Mesendoderm (in vitro differentiated cells): ENCODE measurements around the gene ADORA1.

Source experiments
- DNase-seq: peaks from one replicate; pipeline ENCODE4 v3.0.0; 2013
- H2AK5ac ChIP-seq: 2 replicates; pipeline ENCODE4 v1.6.1; 2013; ENCODE audit warnings: low read length, inconsistent platforms
- H2BK120ac ChIP-seq: 2 replicates; pipeline ENCODE4 v1.6.1; 2013; ENCODE audit warnings: low read depth, mild to moderate bottlenecking, low read length, moderate library complexity, mixed read lengths
- H2BK15ac ChIP-seq: replicated peaks from 2 replicates; pipeline ENCODE4 v1.6.1; 2013; ENCODE audit warnings: low read depth, mild to moderate bottlenecking, moderate library complexity
- H2BK5ac ChIP-seq: 2 replicates; pipeline ENCODE4 v1.6.1; 2013; ENCODE audit warnings: low read length, inconsistent platforms
- H3K18ac ChIP-seq: 2 replicates; pipeline ENCODE4 v1.6.1; 2013; ENCODE audit warnings: mild to moderate bottlenecking, low read length, mixed read lengths
- H3K23ac ChIP-seq: one replicate; pipeline ENCODE4 v1.6.1; 2013; ENCODE audit warnings: low read length
- H3K27ac ChIP-seq: 2 replicates; pipeline ENCODE4 v1.5.1; 2013; ENCODE audit warnings: low read depth, mild to moderate bottlenecking, inconsistent platforms, low read length, moderate library complexity
- H3K27me3 ChIP-seq: 2 replicates; pipeline ENCODE4 v1.6.1; 2013; ENCODE audit warnings: low read length, control low read depth, mild to moderate bottlenecking, inconsistent platforms; ENCODE audit not compliant: insufficient read depth, poor library complexity
- H3K36me3 ChIP-seq: 2 replicates; pipeline ENCODE4 v1.6.1; 2013; ENCODE audit warnings: low read length, inconsistent platforms; ENCODE audit not compliant: control insufficient read depth, insufficient read depth
- H3K4ac ChIP-seq: one replicate; pipeline ENCODE4 v1.6.1; 2013; ENCODE audit warnings: low read depth, mild to moderate bottlenecking, low read length, moderate library complexity
- H3K4me1 ChIP-seq: 2 replicates; pipeline ENCODE4 v1.6.1; 2013; ENCODE audit warnings: low read depth, low read length, inconsistent platforms; ENCODE audit not compliant: control insufficient read depth
- H3K4me2 ChIP-seq: 2 replicates; pipeline ENCODE4 v1.6.1; 2013; ENCODE audit warnings: low read length
- H3K4me3 ChIP-seq: 2 replicates; pipeline ENCODE4 v1.5.1; 2013; ENCODE audit warnings: mild to moderate bottlenecking, low read length
- H3K56ac ChIP-seq: one replicate; pipeline ENCODE4 v1.6.1; 2013; ENCODE audit warnings: low read length
- H3K79me1 ChIP-seq: 2 replicates; pipeline ENCODE4 v1.6.1; 2013; ENCODE audit warnings: low read length, inconsistent platforms
- H3K79me2 ChIP-seq: 2 replicates; pipeline ENCODE4 v1.6.1; 2013; ENCODE audit warnings: mild to moderate bottlenecking, low read length; ENCODE audit not compliant: control insufficient read depth, insufficient read depth
- H3K9ac ChIP-seq: 2 replicates; pipeline ENCODE4 v1.6.1; 2013; ENCODE audit warnings: low read length, inconsistent platforms
- H4K5ac ChIP-seq: one replicate; pipeline ENCODE4 v1.6.1; 2013; ENCODE audit warnings: low read length
- H4K8ac ChIP-seq: one replicate; pipeline ENCODE4 v1.6.1; 2013; ENCODE audit warnings: low read depth, mild to moderate bottlenecking, control low read depth, low read length, moderate library complexity
- WGBS: extraction: QIAGEN DNeasy Blood & Tissue Kit; methylation state at CpG from one replicate; pipeline ENCODE4 v1.1.7; 2013; ENCODE audit warnings: low lambda C conversion rate, missing lambda C conversion rate; ENCODE audit not compliant: insufficient coverage; ENCODE audit errors: extremely low coverage; 5-methylcytosine and 5-hydroxymethylcytosine counted together

ADORA1 gene

GRCh38 chr1:203165101-203165799 lies 37.7 kb downstream of the ADORA1 start:
- no peak overlapping the region for H2AK5ac ChIP-seq
- H2BK120ac ChIP-seq, result no peak overlapping the region
- no peaks in the 10 kb centered on the region for H3K36me3 ChIP-seq
- H3K4ac ChIP-seq, result no peak overlapping the region
- no peaks in the 10 kb centered on the region for H3K79me1 ChIP-seq
- H3K4me2 ChIP-seq, result no peak overlapping the region
- no peak for DNase-seq
- no peak overlapping the region for H2BK5ac ChIP-seq
- no peak overlapping the region for H3K23ac ChIP-seq
- H3K56ac ChIP-seq, result no peak overlapping the region
- H4K5ac ChIP-seq, result no peak overlapping the region
- H3K18ac ChIP-seq, result no peak overlapping the region
- peaks cover 2% of the 10 kb centered on the region for H3K4me1 ChIP-seq
- no peak overlapping the region for H3K9ac ChIP-seq
- H3K27me3 ChIP-seq, result no peaks in the 10 kb centered on the region
- H2BK15ac ChIP-seq, result no peak overlapping the region
- no peak overlapping the region for H3K27ac ChIP-seq
- no peak overlapping the region for H3K4me3 ChIP-seq
- H4K8ac ChIP-seq, result no peak overlapping the region
- no peaks in the 10 kb centered on the region for H3K79me2 ChIP-seq
- no CpG with 5 or more reads among the region's 28 CpGs for WGBS

- Histone ChIP-seq H3K79me1 (no peaks in the 10 kb centered on the region), H2BK120ac (no peak overlapping the region), H2AK5ac (no peak overlapping the region), H3K56ac (no peak overlapping the region), H3K4me2 (no peak overlapping the region), H3K79me2 (no peaks in the 10 kb centered on the region), H3K27me3 (no peaks in the 10 kb centered on the region), H4K8ac (no peak overlapping the region), H3K4me1 (peaks cover 2% of the 10 kb centered on the region), H2BK5ac (no peak overlapping the region), H2BK15ac (no peak overlapping the region), H3K23ac (no peak overlapping the region), H4K5ac (no peak overlapping the region), H3K27ac (no peak overlapping the region), H3K36me3 (no peaks in the 10 kb centered on the region), H3K4ac (no peak overlapping the region), H3K18ac (no peak overlapping the region), H3K9ac (no peak overlapping the region), H3K4me3 (no peak overlapping the region)
- WGBS, result no CpG with 5 or more reads among the region's 8 CpGs
- no peak for DNase-seq
Observed at GRCh38 chr1:203165800-203166161, 38.3 kb downstream of the ADORA1 start.

GRCh38 chr1:203166192-203166940 lies 38.8 kb downstream of the ADORA1 start:
- DNase-seq, result peak; percentile 42
- Histone ChIP-seq H3K27me3 (no peaks in the 10 kb centered on the region), H3K4me2 (no peak overlapping the region), H2BK15ac (no peak overlapping the region), H3K56ac (peak overlapping the region; percentile 27), H3K36me3 (no peaks in the 10 kb centered on the region), H3K4ac (no peak overlapping the region), H2BK5ac (no peak overlapping the region), H4K5ac (no peak overlapping the region), H2BK120ac (no peak overlapping the region), H3K4me3 (no peak overlapping the region), H4K8ac (no peak overlapping the region), H3K4me1 (peaks cover 2% of the 10 kb centered on the region), H3K23ac (no peak overlapping the region), H2AK5ac (no peak overlapping the region), H3K9ac (no peak overlapping the region), H3K79me2 (no peaks in the 10 kb centered on the region), H3K27ac (no peak overlapping the region), H3K79me1 (no peaks in the 10 kb centered on the region), H3K18ac (no peak overlapping the region)
- WGBS, result no CpG with 5 or more reads among the region's 14 CpGs

GRCh38 chr1:203167026-203167912 lies 39.7 kb downstream of the ADORA1 start:
- Histone ChIP-seq H3K36me3 (no peaks in the 10 kb centered on the region), H3K79me1 (no peaks in the 10 kb centered on the region), H3K4me2 (no peak overlapping the region), H3K27ac (no peak overlapping the region), H3K4ac (no peak overlapping the region), H2BK15ac (no peak overlapping the region), H2BK5ac (no peak overlapping the region), H2BK120ac (no peak overlapping the region), H3K9ac (no peak overlapping the region), H3K23ac (no peak overlapping the region), H3K56ac (no peak overlapping the region), H2AK5ac (no peak overlapping the region), H4K8ac (no peak overlapping the region), H3K18ac (peak overlapping the region; percentile 10), H4K5ac (no peak overlapping the region), H3K4me1 (peaks cover 2% of the 10 kb centered on the region), H3K4me3 (no peak overlapping the region), H3K27me3 (no peaks in the 10 kb centered on the region), H3K79me2 (no peaks in the 10 kb centered on the region)
- DNase-seq, result peak; percentile 68
- no CpG with 5 or more reads among the region's 23 CpGs for WGBS

- no peak overlapping the region for H4K5ac ChIP-seq
- H2BK120ac ChIP-seq, result no peak overlapping the region
- no peak overlapping the region for H3K23ac ChIP-seq
- DNase-seq, result no peak
- WGBS, result no CpG with 5 or more reads among the region's 5 CpGs
- no peaks in the 10 kb centered on the region for H3K27me3 ChIP-seq
- H2BK5ac ChIP-seq, result no peak overlapping the region
- H3K56ac ChIP-seq, result no peak overlapping the region
- no peaks in the 10 kb centered on the region for H3K36me3 ChIP-seq
- H3K4me3 ChIP-seq, result no peak overlapping the region
- H3K4me2 ChIP-seq, result no peak overlapping the region
- no peak overlapping the region for H4K8ac ChIP-seq
- no peak overlapping the region for H3K18ac ChIP-seq
- no peak overlapping the region for H3K4ac ChIP-seq
- H3K27ac ChIP-seq, result no peak overlapping the region
- H3K4me1 ChIP-seq, result peaks cover 2% of the 10 kb centered on the region
- no peak overlapping the region for H2BK15ac ChIP-seq
- no peaks in the 10 kb centered on the region for H3K79me1 ChIP-seq
- H3K79me2 ChIP-seq, result no peaks in the 10 kb centered on the region
- H3K9ac ChIP-seq, result no peak overlapping the region
- no peak overlapping the region for H2AK5ac ChIP-seq
Observed at GRCh38 chr1:203167913-203168200, 40.3 kb downstream of the ADORA1 start.
